ENCODE measurements around the gene EPS8L1.

DNA sequence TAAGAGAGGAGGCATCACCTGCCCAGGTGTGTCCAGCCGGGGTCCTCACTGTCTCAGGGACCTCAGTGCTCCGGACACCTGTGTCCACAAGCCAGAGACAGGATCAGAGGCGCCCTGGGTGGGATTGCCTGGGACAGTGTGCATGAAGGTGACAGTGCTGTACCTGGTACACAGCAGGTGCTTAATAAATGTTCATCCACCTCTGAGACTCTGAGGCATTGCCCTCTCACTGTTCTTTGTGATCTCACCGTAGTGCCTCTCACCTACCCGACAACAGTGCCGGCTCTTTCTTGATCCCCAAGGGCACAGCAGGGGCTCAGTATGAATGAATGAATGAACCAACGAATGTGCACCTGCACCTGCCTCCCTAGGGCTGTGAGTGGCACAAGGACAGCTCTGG, 21.9 kb upstream of the EPS8L1 start:
- TF ChIP-seq, protein P1, sequence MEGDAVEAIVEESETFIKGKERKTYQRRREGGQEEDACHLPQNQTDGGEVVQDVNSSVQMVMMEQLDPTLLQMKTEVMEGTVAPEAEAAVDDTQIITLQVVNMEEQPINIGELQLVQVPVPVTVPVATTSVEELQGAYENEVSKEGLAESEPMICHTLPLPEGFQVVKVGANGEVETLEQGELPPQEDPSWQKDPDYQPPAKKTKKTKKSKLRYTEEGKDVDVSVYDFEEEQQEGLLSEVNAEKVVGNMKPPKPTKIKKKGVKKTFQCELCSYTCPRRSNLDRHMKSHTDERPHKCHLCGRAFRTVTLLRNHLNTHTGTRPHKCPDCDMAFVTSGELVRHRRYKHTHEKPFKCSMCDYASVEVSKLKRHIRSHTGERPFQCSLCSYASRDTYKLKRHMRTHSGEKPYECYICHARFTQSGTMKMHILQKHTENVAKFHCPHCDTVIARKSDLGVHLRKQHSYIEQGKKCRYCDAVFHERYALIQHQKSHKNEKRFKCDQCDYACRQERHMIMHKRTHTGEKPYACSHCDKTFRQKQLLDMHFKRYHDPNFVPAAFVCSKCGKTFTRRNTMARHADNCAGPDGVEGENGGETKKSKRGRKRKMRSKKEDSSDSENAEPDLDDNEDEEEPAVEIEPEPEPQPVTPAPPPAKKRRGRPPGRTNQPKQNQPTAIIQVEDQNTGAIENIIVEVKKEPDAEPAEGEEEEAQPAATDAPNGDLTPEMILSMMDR (conservative IDR thresholded peaks at IDR 0.05; ENCODE audit: low read depth, low read length) = no peak
- TF ChIP-seq EZH2phosphoT487 (IDR thresholded peaks at IDR 0.05; ENCODE audit: borderline replicate concordance, low read length) (no peak), EZH2 (IDR thresholded peaks at IDR 0.05; ENCODE audit: low read length, unreplicated experiment) (no peak)
